Hepatocyte (in vitro differentiated cells): ENCODE data around the gene IDH3G.

ENCODE experiments used
- EZH2 ChIP-seq: fragments of 200-600 bp; sonication (generic); IDR thresholded peaks from 2 replicates; pipeline ENCODE4 v1.6.1; 2016; ENCODE audit warnings: antibody characterized with exemption, mild to moderate bottlenecking, borderline replicate concordance
- EZH2phosphoT487 ChIP-seq: fragments of 200-600 bp; sonication (generic); IDR thresholded peaks from one replicate; pipeline ENCODE4 v1.6.1; 2018; ENCODE audit warnings: antibody characterized with exemption, mild to moderate bottlenecking, low read depth, moderate library complexity; ENCODE audit not compliant: unreplicated experiment, severe bottlenecking
- TF ChIP-seq, protein P1 (sequence below): fragments of 200-600 bp; sonication (generic); IDR thresholded peaks from 2 replicates; pipeline ENCODE4 v1.5.1; 2016; ENCODE audit warnings: antibody characterized with exemption, mild to moderate bottlenecking; ENCODE audit not compliant: poor library complexity

DNA sequence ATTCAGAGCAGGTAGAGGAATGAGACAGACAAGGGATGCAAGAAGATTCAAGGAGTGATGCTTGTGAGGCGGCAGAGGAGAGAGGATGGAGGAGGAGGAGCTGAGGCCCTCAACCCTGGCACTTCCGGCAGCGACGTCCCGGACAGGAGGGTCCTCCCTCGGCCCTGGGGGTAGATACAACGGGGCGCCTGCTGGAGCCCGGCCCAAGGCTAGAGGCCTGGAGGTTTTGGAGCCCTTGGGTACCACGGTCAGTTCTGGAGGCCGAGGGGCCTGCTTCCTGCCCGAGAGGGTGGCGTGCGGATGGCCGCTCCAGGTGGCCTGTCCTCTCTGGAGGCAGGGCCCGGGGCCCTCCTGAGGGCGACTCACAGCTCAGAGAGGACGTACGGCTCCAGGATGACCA lies 13.8 kb upstream of the IDH3G start:
- TF ChIP-seq, protein P1, sequence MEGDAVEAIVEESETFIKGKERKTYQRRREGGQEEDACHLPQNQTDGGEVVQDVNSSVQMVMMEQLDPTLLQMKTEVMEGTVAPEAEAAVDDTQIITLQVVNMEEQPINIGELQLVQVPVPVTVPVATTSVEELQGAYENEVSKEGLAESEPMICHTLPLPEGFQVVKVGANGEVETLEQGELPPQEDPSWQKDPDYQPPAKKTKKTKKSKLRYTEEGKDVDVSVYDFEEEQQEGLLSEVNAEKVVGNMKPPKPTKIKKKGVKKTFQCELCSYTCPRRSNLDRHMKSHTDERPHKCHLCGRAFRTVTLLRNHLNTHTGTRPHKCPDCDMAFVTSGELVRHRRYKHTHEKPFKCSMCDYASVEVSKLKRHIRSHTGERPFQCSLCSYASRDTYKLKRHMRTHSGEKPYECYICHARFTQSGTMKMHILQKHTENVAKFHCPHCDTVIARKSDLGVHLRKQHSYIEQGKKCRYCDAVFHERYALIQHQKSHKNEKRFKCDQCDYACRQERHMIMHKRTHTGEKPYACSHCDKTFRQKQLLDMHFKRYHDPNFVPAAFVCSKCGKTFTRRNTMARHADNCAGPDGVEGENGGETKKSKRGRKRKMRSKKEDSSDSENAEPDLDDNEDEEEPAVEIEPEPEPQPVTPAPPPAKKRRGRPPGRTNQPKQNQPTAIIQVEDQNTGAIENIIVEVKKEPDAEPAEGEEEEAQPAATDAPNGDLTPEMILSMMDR: no peak
- TF ChIP-seq EZH2 (no peak), EZH2phosphoT487 (no peak)
